ENCODE measurements around the gene FREM2.

- TF ChIP-seq KLF1 (tag by site-specific recombination; IDR thresholded peaks at IDR 0.05) (no peak), ZNF221 (tag by site-specific recombination; IDR thresholded peaks at IDR 0.05; ENCODE audit: borderline replicate concordance) (no peak), HOXC10 (CRISPR knock-in tag; IDR thresholded peaks at IDR 0.05) (no peak)
Measured at GRCh38 chr13:38830442-38831045, 143.7 kb downstream of the FREM2 start.
